GM10847 (cell line): ENCODE measurements around the gene PPP1R7.

Experiments used
- POLR2A ChIP-seq: IDR thresholded peaks from 2 replicates; pipeline ENCODE4 v1.6.1; 2011; ENCODE audit not compliant: insufficient read length; ENCODE audit errors: extremely low read depth

PPP1R7 gene

DNA sequence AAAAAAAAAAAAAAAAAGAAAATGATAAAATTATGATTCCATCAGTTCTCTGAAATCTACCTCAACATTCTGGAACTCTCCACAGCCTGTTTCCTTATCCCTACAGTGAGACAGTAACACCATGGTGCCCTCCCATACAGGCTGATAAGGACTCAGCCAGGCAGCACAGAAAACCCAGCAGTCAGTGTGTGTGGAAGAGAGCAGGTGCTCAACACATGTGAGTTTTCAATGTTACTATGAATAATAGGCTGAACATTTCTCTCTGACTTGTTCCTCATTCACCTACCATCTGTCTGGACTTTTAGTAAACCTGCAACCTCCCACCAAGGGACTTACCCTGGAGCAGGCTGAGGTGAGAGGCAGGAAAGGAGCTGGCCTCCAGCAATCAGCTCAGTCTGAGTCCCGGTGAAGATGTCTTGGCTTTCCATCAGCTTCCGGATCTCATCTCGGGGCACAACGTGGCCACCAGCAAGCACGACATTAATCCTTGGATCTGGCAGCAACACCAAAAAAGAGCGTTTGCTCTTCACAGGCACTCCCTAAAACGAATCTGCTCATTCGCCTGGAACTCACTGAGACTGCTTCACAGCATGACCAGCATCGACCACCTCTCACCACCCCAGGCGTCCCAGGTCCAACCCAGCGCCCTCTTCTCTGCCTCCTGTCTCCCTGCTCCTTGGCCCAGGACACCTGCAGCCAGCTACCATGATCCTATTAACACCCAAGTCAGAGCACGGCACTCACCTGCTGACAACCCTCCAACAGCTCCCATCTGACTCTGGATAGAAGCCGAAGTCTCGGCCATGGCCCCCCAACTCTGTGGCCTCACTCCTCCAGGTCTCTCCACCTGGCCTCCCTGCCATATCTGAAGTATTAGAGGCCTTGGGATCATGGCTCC, 17.5 kb upstream of the PPP1R7 start:
- TF ChIP-seq POLR2A: no peak

DNA sequence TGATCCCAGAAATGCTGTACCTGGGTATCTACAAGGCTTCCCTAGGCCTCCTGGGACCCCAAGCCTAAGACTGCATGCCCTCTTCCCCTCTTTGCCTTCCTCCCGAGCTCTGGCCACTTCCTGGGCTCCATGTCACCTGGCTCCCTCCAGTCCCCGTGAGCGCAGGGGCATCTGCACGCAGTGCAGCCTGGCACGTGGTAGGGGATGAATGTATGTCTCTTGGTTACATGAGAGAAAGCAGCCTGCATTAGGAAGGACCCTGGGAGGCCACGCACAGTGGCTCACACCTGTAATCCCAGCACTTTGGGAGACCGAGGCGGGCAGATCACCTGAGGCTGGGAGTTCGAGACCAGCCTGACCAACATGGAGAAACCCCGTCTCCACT, 16.8 kb upstream of the PPP1R7 start:
- no peak for TF ChIP-seq POLR2A

DNA sequence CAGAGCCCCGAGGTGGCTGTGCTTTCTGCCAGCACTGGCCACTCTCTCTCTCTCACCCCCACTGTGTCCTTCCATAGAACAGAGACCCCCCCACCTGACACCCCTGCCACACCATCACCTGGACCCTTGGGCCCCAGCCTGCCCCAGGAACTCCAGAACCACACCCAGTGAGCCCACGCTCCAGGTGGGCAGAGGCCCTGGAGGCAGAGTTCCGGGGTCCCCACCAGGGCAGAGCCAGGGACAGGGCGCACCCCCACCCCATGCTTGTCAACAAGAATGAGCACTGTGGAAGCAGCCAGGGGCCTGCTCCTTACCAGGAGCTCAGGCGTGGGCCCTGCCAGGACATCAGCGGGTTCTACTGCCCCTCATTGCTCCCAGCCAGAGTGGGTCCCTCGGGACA, 15.6 kb upstream of the PPP1R7 start:
- no peak for TF ChIP-seq POLR2A

DNA sequence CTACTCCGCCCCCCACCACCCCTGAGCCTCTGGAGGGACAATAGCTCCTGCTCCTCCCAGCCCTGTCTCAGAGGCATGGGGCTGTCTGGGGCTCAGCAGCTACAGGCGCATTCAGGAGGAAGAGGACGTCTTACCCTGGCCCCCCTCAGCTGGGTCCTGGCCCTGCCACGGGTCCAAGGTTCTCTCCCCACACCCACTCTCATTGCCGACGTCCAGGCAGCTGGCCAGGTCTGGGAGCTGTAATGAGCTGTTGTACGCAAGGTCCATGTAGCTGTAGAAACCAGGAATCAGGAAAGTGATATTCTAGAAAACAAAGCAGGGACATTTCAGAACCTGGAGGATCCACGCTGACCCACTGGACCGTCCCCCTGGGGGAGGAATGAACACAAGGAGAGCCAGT, 14.5 kb upstream of the PPP1R7 start:
- no peak for TF ChIP-seq POLR2A

DNA sequence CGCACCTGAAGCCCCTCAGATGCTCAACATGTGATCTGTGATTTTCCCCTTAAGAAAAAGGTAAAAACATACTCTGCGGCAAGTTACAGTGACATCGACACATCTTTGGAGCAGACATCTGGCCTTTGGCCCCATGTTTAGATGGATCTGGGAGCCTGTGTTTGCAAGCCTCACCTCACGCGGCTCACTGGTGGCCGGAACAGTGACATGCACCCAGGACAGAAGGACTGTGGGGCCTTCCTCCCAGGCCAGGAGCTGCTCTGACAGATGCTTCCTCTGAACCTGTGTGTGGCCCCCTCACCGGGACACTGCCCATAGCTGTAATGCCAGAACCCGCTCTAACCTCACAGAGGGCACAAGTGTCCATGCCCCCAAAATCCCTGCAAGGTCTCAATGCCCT, 14.1 kb upstream of the PPP1R7 start:
- TF ChIP-seq POLR2A: no peak

DNA sequence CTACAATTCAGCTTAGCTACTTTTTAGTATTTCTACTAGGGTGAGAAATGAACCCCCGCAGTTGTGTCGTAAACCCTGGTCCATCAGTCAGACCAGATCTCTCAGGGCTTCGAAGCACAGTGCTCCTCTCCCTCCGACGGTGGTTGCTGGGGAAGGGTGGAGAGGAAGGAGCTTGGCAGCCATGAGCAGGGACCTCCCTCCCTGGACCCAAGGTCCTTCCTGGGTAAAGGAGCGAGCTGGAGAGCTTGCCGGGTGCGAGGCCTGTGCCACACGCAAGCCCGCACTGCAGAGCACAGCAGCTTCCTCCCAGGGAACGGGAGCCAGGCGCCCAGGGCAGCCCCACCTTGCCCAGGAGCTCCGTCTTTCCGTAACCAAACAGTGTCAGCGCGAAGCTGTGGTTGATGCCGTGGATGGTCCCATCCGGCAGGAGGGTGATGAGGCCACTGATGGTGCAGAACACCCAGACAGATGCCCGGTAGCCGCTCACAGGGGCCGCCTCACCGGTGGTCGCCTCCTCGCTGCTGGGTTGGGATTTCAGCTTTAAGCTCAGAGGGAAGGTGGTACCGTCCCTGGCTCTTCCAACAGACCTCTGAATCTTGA, 13.5 kb upstream of the PPP1R7 start:
- no peak for TF ChIP-seq POLR2A

DNA sequence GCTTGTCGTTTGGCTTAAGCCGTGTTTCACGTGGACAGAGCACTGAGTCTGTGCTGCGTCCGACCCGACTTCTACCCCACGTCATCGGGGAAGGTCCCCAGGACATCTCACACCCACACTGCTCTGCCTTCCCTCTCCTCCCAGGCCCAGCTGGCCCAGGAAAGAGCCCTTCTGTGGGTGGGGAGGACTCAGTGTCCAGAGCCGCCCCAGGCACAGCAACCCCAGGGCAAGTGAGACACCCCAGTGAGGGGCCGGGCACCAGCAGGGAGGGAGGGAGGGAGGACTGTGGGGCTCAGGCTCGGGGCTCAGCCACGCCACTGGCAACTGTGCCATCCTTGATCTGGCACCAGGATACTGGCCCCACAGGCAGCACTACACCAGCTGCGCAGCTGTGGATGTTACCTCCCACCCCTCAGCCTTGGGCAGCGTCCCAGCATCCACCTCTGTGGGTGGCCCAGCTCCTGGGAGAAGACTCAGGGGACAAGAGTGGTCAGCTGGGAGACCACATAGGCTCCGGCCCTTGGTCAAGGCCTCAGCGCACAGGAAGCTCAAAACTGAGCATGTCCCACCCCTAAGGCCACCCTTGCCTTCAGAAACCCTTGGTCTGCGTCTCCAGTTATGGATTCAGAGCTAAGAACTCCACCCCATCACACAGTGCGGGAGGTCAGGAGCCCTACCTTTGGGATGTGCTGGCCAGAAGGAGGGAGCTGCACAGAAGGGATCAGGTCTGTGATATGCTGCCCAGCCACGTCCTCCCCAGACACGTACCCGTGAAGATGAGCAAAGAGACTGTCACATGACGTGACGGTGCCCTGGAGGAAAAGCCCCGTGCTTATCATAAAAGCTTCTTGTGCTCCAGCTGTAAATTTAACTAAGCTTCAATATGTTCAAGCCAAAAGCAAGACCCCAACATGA, 12.7 kb upstream of the PPP1R7 start:
- TF ChIP-seq POLR2A: no peak

DNA sequence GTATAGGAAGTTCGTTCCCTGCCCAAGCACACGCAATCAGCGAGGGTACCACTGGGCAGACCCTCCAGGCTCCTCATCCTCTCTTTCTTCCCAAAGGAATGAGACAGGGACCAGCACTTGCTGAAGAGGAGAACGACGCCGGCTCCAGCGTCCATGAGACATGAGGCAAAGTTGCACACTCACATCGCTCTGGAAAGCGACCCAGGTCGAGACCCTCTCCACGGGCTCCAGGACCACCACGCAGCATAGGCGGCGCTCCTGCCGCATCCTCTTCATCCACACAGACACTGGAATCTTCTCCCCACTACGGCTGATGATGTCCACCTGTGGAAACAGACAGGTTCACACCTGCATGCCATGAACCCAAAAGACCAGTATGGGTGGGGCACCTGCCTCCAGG, 11.8 kb upstream of the PPP1R7 start:
- TF ChIP-seq POLR2A: no peak

DNA sequence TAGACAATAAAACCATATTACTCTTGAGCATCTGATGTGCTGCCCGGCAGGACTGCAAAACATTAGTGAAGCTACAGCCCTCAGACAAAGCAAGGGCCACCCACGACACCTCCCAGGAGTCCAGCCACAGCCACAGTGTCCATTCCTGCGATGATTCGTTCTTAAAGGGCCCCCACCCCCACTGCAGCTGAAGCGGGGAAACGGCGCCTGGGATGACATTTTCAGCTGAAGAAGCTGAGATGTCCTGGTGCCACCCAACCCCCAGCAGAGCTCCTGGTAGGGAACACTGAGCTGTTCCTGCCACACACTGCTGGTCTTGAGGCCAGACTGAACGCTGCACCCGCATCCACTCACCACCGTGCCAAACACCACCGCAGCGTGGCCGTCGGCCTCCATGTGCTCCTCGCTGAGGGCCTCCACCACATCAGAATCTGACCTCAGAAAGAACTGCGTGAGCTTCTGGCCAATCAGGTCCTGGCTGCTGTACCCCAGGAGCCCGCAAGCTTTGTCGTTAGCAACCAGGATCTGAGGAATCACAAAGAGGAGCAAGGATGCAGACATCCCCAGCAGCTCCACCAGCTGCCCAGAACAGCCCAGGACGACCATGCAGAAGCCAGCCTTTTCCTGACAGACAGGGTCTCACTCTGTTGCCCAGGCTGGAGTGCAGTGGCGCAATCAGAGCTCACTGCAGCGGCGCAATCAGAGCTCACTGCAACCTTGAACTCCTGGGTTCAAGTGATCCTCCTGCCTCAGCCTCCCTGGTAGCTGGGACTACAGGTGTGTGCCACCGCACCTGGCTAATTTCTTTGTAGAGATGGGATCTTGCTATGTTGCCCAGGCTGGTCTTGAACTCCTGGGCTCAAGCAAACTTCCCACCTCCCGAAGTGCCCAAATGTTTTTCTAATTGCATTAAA, 10.5 kb upstream of the PPP1R7 start:
- TF ChIP-seq POLR2A: no peak

DNA sequence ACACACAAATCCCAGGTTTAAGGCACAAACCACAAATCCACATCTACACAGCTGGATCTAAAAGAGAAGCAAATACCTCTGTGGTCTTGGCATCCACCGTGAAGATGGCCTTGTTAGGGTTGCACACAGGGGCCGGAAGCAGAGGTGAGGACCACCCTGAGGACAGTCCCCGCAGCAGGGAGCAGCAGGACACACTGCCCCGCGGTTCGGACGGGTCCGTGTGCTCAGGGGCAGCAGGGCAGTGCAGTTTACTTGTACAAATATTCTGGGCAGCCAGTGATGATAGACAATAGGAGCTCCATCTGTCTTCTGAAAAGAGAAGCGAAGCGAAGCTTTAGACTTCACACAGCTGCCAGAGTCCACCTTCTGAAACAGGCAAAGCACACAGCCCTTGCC, 9.8 kb upstream of the PPP1R7 start:
- no peak for TF ChIP-seq POLR2A

DNA sequence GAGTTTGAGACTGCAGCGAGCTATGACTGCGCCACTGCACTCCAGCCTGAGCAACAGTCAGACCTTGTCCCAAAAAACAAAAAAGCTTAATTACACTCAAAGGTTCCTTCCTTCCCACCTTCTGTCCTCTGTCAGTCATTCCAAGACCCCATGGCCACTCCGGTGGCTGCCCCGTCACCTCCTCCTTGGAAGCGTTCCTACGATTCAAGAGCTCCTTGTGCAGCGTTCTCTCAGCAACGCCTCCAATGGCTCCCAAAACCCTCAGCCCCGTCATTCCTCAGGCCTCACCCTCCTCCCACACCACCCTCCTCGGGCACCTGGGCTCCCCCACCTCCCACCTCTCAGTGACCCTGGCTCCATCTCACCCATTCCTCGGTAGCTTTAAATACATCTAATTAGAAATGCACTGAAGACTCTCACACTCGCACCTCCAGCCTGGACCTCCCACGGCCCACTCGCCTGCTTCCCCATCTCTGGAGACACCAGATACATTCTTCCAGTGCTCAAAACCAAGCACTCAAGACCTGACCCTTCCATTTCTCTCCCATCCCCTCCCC, 9.0 kb upstream of the PPP1R7 start:
- no peak for TF ChIP-seq POLR2A

DNA sequence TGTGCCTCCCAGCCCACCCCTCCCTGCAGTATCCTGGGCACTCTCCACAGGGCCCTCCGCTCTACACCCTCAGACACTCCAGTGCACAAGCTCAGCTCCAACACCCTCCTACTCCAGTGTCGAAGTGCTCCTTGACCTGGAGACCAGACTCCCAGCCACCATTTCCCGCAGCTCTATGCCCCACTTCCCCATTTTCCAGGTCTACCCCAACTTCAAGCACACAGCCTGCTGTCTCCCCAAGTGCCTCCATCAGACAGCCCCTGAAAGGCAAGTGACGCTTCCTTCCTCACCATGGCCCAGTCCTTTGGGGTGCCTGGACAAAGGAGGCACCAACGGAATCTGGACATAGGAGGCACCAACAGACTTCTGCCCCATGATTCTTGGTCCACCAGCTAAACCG, 8.2 kb upstream of the PPP1R7 start:
- TF ChIP-seq POLR2A: no peak

DNA sequence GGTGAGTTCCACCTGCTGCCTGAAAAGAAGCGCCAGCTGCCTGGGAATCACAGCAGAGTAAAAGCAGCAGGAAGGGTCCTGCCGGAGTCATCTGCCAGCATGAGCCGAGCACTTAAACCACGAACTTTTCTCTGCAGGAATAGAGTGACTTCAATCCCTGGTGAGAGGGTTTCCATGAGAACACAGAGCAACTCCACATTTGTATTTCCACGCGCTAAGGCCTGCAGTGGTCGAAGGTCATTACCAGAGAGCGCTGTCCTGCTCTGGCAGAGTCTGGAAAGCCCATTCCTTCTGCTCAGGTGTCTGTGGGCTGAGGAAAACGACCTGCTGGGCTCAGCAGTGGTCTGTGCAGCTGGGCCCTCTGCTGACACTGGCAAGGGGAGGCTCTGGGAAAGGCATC, 7.7 kb upstream of the PPP1R7 start:
- no peak for TF ChIP-seq POLR2A

DNA sequence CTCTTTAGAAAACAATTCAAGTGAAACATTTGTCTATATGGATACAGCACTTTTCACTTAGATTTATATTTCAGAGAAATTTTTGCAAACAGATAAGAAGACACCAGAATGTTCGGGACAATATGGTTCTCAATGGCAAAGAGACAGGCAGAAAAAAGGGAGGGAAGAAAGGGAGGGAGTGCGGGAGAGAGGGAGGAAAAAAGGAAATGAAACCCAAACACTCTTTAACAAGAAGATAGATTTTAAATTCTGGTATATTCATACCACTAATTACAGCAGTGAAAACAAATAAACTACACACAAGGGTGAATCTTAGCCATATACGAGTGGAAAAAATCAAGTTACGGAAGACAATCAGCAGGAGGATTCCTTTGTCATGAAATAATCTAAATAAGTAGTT, 4.0 kb upstream of the PPP1R7 start:
- no peak for TF ChIP-seq POLR2A
